RWPE2 (cell line): Measurements from ENCODE around the gene SCML1.

Experiments
- ATAC-seq: fragments of 200-7000 bp; cut with Tn5 transposase; 3 replicates; pipeline ENCODE4 v1.9.1; 2021; ENCODE audit warnings: low read depth
- DNase-seq: peaks from one replicate; pipeline ENCODE4 v3.0.0-alpha.2; 2020; ENCODE audit warnings: low spot score
- H3K27ac ChIP-seq: fragments of 450-650 bp; 2 replicates; pipeline ENCODE4 v1.5.1; 2017; ENCODE audit warnings: mild to moderate bottlenecking; ENCODE audit not compliant: poor library complexity, severe bottlenecking
- H3K27me3 ChIP-seq: fragments of 250-450 bp; sonication (Bioruptor Pico); 2 replicates; pipeline ENCODE4 v1.5.1; 2021; ENCODE audit warnings: mild to moderate bottlenecking, moderate library complexity; ENCODE audit not compliant: insufficient read depth, poor library complexity, severe bottlenecking
- H3K36me3 ChIP-seq: fragments of 250-450 bp; sonication (Bioruptor Pico); 2 replicates; pipeline ENCODE4 v1.5.1; 2020; ENCODE audit warnings: low read depth, mild to moderate bottlenecking, moderate library complexity
- H3K4me1 ChIP-seq: fragments of 250-450 bp; sonication (Bioruptor Pico); 2 replicates; pipeline ENCODE4 v1.5.1; 2021; ENCODE audit warnings: mild to moderate bottlenecking, moderate library complexity; ENCODE audit not compliant: insufficient read depth, poor library complexity, severe bottlenecking
- H3K4me3 ChIP-seq: fragments of 250-450 bp; sonication (Bioruptor Pico); 2 replicates; pipeline ENCODE4 v1.5.1; 2021; ENCODE audit warnings: mild to moderate bottlenecking, moderate library complexity; ENCODE audit not compliant: severe bottlenecking
- H3K9me3 ChIP-seq: fragments of 250-450 bp; sonication (Bioruptor Pico); 2 replicates; pipeline ENCODE4 v1.5.1; 2021; ENCODE audit warnings: mild to moderate bottlenecking, moderate library complexity; ENCODE audit not compliant: severe bottlenecking
- TF ChIP-seq, protein P1 (sequence below): fragments of 450-650 bp; IDR thresholded peaks from one replicate; pipeline ENCODE4 v1.5.1; 2017; ENCODE audit warnings: mild to moderate bottlenecking, moderate library complexity; ENCODE audit not compliant: poor library complexity, severe bottlenecking

SCML1 gene

DNA sequence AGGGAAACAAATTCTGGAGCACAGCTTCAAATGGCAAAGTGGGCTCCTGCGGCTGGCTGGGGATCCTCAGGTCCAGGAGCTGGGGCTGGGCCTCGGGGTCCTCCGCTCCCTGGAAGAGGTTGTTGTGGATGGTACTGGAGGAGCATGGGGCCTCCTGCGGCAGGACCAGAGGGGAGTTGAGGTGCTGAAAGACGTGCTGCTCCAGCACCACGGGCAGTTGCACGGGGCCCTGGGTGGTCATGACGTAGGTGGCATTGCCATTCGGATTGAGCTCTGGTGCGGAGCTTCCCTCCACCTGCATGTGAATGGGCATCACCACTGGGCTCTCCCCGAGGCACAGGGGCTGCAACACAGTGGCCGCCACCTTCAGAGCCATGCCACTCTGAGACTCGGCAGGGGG, 64.1 kb downstream of the SCML1 start:
- Histone ChIP-seq H3K4me1 (no peaks in the 10 kb centered on the region), H3K9me3 (no peaks in the 10 kb centered on the region), H3K27me3 (no peaks in the 10 kb centered on the region), H3K36me3 (no peaks in the 10 kb centered on the region), H3K27ac (no peak overlapping the region), H3K4me3 (no peak overlapping the region)
- TF ChIP-seq, protein P1, sequence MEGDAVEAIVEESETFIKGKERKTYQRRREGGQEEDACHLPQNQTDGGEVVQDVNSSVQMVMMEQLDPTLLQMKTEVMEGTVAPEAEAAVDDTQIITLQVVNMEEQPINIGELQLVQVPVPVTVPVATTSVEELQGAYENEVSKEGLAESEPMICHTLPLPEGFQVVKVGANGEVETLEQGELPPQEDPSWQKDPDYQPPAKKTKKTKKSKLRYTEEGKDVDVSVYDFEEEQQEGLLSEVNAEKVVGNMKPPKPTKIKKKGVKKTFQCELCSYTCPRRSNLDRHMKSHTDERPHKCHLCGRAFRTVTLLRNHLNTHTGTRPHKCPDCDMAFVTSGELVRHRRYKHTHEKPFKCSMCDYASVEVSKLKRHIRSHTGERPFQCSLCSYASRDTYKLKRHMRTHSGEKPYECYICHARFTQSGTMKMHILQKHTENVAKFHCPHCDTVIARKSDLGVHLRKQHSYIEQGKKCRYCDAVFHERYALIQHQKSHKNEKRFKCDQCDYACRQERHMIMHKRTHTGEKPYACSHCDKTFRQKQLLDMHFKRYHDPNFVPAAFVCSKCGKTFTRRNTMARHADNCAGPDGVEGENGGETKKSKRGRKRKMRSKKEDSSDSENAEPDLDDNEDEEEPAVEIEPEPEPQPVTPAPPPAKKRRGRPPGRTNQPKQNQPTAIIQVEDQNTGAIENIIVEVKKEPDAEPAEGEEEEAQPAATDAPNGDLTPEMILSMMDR, result no peak
- DNase-seq (no peak), ATAC-seq (no peak)

DNA sequence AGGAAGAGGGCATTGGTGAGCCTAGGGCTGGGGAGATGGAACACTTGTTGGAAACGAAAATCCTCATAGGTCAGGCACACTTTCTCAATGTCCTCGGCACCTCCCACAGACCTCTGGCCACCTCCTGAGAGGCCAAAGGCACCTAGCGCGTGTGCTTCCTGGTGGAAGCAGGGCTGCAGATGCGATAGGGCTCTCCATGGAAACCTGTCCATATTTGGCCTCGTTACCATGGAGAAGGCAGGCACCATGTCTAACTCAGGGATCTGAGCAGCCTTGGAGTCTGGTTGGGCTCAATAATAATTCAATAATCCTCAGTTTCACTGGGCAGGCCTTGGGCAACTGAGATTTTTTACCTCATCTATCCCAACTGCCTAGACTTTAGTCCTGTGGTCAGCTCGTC, 65.5 kb downstream of the SCML1 start:
- no peaks in the 10 kb centered on the region for H3K27me3 ChIP-seq
- H3K9me3 ChIP-seq, result no peaks in the 10 kb centered on the region
- H3K4me1 ChIP-seq, result no peaks in the 10 kb centered on the region
- DNase-seq (no peak), ATAC-seq (no peak)
- no peak overlapping the region for H3K27ac ChIP-seq
- no peaks in the 10 kb centered on the region for H3K36me3 ChIP-seq
- no peak overlapping the region for H3K4me3 ChIP-seq
- TF ChIP-seq, protein P1, result no peak

DNA sequence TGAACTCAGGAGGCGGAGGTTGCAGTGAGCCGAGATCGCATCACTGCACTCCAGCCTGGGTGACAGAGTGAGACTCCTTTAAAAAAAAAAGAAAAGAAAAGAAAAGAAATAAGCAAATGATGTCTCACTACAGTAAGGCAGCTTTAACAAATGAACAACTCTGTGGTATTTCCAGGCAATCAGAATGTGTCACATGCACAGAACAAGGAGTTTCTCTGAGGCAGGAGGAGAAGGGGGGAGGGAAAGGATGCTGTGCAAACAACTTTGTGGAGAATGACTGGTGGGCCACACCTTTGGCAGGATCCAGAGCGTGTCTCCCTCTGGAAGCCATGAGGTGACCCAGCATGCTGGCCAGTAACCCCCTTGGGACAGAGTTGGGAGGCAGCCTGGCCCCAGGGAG, 66.2 kb downstream of the SCML1 start:
- no peak for DNase-seq

More for the DNA sequence above, 66.2 kb downstream of the SCML1 start:
- no peaks in the 10 kb centered on the region for H3K36me3 ChIP-seq
- no peaks in the 10 kb centered on the region for H3K9me3 ChIP-seq
- no peak for ATAC-seq
- H3K27ac ChIP-seq, result no peak overlapping the region
- TF ChIP-seq, protein P1, result no peak
- no peaks in the 10 kb centered on the region for H3K27me3 ChIP-seq
- H3K4me1 ChIP-seq, result no peaks in the 10 kb centered on the region
- no peak overlapping the region for H3K4me3 ChIP-seq
